Cardiac muscle cell (in vitro differentiated cells and primary cell): ENCODE results near the gene MECP2. TPM values are rescaled to one million over a fixed set of nuclear protein-coding genes. Genes with fewer than 3 reads are reported as not detected.

Experiments used
- DNase-seq, 2 donors: peaks; one replicate each; pipeline versions ENCODE4 v3.0.0 to v3.0.0-alpha.2; 2010 to 2017; ENCODE audit warnings: low read depth in 1 of 2, low spot score in 1 of 2
- H3K27ac ChIP-seq: fragments of 200-600 bp; sonication (generic); 2 replicates; pipeline ENCODE4 v1.5.1; 2016
- H3K27me3 ChIP-seq: fragments of 200-600 bp; sonication (generic); 2 replicates; pipeline ENCODE4 v1.6.0; 2016; ENCODE audit warnings: control low read depth
- H3K36me3 ChIP-seq: fragments of 200-600 bp; sonication (generic); 2 replicates; pipeline ENCODE4 v1.5.1; 2016; ENCODE audit warnings: control low read depth
- H3K4me1 ChIP-seq: fragments of 200-600 bp; sonication (generic); 2 replicates; pipeline ENCODE4 v1.8.1; 2017; ENCODE audit warnings: low read depth, mild to moderate bottlenecking, mixed run types
- H3K4me3 ChIP-seq: fragments of 200-600 bp; sonication (generic); 2 replicates; pipeline ENCODE4 v1.5.1; 2016; ENCODE audit warnings: mild to moderate bottlenecking
- H3K9me3 ChIP-seq: fragments of 200-600 bp; sonication (generic); 2 replicates; pipeline ENCODE4 v1.5.1; 2017; ENCODE audit warnings: low read depth, mild to moderate bottlenecking, control low read depth
- polyA plus RNA-seq: library from polyadenylated mRNA; unstranded; fragments of >200 nt; fragmentation: Nextera tagmentation; extraction: Ambion mirVana; gene quantifications from 2 replicates; pipeline ENCODE4 v1.2.1, GENCODE V29; 2016
- total RNA-seq: library from RNA; depleted of rRNA; stranded (reverse); fragments of >200 nt; gene quantifications from 2 replicates; pipeline ENCODE4 v1.2.3, GENCODE V29; 2016
- TF ChIP-seq, protein P1 (sequence below): IDR thresholded peaks from 2 replicates; pipeline ENCODE4 v1.5.1; 2012; ENCODE audit warnings: low read depth, mild to moderate bottlenecking, low read length

MECP2 gene
- total and polyA plus RNA-seq, 2 experiments from 2014 or later: 17.9 to 64.5 TPM

GRCh38 chrX:154046940-154047610 lies 50.4 kb downstream of the MECP2 start:
- TF ChIP-seq, protein P1, sequence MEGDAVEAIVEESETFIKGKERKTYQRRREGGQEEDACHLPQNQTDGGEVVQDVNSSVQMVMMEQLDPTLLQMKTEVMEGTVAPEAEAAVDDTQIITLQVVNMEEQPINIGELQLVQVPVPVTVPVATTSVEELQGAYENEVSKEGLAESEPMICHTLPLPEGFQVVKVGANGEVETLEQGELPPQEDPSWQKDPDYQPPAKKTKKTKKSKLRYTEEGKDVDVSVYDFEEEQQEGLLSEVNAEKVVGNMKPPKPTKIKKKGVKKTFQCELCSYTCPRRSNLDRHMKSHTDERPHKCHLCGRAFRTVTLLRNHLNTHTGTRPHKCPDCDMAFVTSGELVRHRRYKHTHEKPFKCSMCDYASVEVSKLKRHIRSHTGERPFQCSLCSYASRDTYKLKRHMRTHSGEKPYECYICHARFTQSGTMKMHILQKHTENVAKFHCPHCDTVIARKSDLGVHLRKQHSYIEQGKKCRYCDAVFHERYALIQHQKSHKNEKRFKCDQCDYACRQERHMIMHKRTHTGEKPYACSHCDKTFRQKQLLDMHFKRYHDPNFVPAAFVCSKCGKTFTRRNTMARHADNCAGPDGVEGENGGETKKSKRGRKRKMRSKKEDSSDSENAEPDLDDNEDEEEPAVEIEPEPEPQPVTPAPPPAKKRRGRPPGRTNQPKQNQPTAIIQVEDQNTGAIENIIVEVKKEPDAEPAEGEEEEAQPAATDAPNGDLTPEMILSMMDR: no peak
- H3K27me3 ChIP-seq: no peaks in the 10 kb centered on the region
- H3K4me1 ChIP-seq: peaks cover 14% of the 10 kb centered on the region
- no peaks in the 10 kb centered on the region for H3K36me3 ChIP-seq
- H3K27ac ChIP-seq: no peak overlapping the region
- H3K9me3 ChIP-seq: no peaks in the 10 kb centered on the region
- peak in 1 of 2 donors; percentile 67 for DNase-seq
- H3K4me3 ChIP-seq: no peak overlapping the region

GRCh38 chrX:154046031-154046781 lies 51.3 kb downstream of the MECP2 start:
- peak overlapping the region; percentile 72 for H3K27ac ChIP-seq

DNA sequence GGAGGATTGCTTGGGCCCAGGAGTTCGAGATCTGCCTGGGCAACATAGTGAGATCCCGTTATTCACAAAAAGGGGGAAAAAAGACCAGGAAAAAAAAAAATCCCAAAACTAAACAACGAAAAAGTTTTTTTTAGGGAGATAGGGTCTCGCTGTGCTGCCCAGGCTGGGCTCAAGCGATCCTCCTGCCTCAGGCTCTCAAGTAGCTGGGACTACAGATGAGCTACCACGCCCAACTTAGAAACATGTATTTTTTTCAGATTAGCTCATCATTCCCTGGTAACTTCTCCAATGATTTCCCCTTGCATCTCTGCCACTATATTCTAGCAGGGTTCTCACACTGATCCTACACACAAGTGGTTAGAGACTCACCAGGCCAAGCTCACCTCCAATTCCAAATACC lies 53.4 kb downstream of the MECP2 start:
- Histone ChIP-seq H3K4me3 (no peak overlapping the region), H3K27me3 (no peaks in the 10 kb centered on the region), H3K36me3 (no peaks in the 10 kb centered on the region), H3K4me1 (peaks cover 14% of the 10 kb centered on the region), H3K9me3 (no peaks in the 10 kb centered on the region), H3K27ac (peak overlapping the region; percentile 4)
- DNase-seq: no peak
- TF ChIP-seq, protein P1: no peak

More at GRCh38 chrX:154046031-154046781, 51.3 kb downstream of the MECP2 start:
- H3K36me3 ChIP-seq: no peaks in the 10 kb centered on the region
- TF ChIP-seq, protein P1: peak; percentile 24
- peaks cover 14% of the 10 kb centered on the region for H3K4me1 ChIP-seq
- DNase-seq: peak in 1 of 2 donors; percentile 94
- no peak overlapping the region for H3K4me3 ChIP-seq
- no peaks in the 10 kb centered on the region for H3K9me3 ChIP-seq
- H3K27me3 ChIP-seq: no peaks in the 10 kb centered on the region

DNA sequence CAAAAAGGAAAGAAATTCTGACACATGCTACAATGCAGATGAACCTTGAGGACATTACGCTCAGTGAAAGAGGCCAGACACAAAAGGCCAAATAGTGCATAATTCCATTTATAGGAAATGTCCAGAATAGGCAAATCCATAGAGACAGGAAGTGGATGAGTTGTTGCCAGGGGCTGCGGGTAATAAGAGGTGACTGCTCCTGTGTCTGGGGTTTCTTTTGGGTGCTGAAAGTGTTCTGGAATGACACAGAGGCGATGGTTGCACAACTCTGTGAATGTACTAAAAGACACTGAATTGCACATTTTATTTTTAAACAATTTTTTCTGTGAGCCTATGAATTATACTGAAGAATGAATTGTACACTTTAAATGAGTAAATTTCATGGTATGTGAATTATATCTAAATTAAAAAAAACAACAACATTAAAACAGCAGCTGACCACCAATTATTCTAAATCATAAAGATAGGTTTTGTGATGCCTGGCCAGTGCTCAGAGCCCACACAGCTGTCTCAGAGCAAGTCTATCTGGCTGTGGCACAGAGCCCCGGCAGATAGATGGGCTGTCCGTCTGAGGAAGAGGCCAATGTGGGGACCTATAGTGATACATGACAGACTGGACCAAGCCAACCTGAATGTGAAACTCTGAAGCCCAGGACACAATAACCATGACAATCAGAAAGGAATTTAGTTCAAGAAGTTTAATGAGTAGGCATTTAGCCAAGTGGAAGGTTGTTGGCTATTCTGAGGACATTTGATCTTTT lies 54.3 kb downstream of the MECP2 start:
- Histone ChIP-seq H3K9me3 (no peaks in the 10 kb centered on the region), H3K27me3 (no peaks in the 10 kb centered on the region), H3K27ac (no peak overlapping the region), H3K4me3 (no peak overlapping the region), H3K36me3 (no peaks in the 10 kb centered on the region), H3K4me1 (peaks cover 14% of the 10 kb centered on the region)
- peak in 1 of 2 donors; percentile 83 for DNase-seq
- TF ChIP-seq, protein P1: no peak

- TF ChIP-seq, protein P1: no peak
- no peaks in the 10 kb centered on the region for H3K27me3 ChIP-seq
- no peak for DNase-seq
- no peak overlapping the region for H3K27ac ChIP-seq
- H3K9me3 ChIP-seq: no peaks in the 10 kb centered on the region
- peaks cover 6% of the 10 kb centered on the region for H3K4me1 ChIP-seq
- no peak overlapping the region for H3K4me3 ChIP-seq
- no peaks in the 10 kb centered on the region for H3K36me3 ChIP-seq
Observed at GRCh38 chrX:154040863-154041262, 56.7 kb downstream of the MECP2 start.
